Loucy (cell line): ENCODE results near the gene FIGNL2.

Experiments used
- CTCF ChIP-seq: fragments of 200-600 bp; sonication (generic); conservative IDR thresholded peaks from 2 replicates; pipeline ENCODE4 v1.5.1; 2014; ENCODE audit warnings: mild to moderate bottlenecking, antibody characterized with exemption, low read length
- EZH2phosphoT487 ChIP-seq: fragments of 200-600 bp; IDR thresholded peaks from 2 replicates; pipeline ENCODE4 v1.6.1; 2018; ENCODE audit warnings: antibody characterized with exemption, mild to moderate bottlenecking, moderate library complexity, borderline replicate concordance

- TF ChIP-seq CTCF, result no peak
- TF ChIP-seq EZH2phosphoT487, result no peak
Observed at GRCh38 chr12:51874000-51874399, 25.5 kb upstream of the FIGNL2 start.
